Measurements from ENCODE around the gene CORO7.

Gene CORO7

DNA sequence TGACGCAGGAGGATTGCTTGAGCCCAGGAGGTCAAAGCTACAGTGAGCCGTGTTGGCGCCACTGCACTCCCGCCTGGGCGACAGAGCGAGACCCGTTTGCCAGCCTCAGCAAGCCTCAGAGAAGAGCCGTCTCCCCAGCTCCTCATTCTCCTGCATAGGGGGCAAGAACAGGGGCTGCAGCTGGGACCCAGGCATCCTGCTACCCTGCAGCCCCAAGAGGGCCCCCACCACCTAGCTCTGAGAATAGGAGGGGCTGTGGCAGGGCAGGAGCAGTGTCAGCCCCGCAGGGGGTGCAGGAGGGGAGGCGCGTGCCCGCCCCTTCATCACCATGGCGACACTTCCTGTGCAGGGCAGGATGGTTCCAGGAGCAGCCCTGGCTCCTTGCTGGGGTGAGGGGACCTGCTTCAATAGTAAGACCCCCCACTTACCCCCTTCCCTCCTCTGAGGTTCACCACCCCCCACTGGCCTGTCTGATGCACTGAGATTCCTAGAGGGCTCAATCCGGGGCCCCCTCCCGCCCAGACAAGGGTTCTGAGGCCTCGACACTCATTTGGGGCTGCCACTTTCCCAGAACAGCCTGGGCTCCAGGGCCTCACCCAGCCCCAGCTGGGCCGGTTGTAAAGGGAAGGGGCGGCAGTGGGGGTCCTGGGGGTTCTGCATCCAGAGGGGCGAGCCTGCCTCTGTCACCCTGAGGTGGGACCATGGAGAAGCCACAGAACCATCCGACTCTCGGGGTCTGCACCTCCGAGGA lies 24.6 kb downstream of the CORO7 start:
- TF ChIP-seq, protein P1, sequence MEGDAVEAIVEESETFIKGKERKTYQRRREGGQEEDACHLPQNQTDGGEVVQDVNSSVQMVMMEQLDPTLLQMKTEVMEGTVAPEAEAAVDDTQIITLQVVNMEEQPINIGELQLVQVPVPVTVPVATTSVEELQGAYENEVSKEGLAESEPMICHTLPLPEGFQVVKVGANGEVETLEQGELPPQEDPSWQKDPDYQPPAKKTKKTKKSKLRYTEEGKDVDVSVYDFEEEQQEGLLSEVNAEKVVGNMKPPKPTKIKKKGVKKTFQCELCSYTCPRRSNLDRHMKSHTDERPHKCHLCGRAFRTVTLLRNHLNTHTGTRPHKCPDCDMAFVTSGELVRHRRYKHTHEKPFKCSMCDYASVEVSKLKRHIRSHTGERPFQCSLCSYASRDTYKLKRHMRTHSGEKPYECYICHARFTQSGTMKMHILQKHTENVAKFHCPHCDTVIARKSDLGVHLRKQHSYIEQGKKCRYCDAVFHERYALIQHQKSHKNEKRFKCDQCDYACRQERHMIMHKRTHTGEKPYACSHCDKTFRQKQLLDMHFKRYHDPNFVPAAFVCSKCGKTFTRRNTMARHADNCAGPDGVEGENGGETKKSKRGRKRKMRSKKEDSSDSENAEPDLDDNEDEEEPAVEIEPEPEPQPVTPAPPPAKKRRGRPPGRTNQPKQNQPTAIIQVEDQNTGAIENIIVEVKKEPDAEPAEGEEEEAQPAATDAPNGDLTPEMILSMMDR (IDR thresholded peaks at IDR 0.05; ENCODE audit: borderline replicate concordance, insufficient read depth, low read depth, low read length) = no peak
- no peak overlapping the region for H3K4me3 ChIP-seq (ENCODE audit: low read depth, low read length)

DNA sequence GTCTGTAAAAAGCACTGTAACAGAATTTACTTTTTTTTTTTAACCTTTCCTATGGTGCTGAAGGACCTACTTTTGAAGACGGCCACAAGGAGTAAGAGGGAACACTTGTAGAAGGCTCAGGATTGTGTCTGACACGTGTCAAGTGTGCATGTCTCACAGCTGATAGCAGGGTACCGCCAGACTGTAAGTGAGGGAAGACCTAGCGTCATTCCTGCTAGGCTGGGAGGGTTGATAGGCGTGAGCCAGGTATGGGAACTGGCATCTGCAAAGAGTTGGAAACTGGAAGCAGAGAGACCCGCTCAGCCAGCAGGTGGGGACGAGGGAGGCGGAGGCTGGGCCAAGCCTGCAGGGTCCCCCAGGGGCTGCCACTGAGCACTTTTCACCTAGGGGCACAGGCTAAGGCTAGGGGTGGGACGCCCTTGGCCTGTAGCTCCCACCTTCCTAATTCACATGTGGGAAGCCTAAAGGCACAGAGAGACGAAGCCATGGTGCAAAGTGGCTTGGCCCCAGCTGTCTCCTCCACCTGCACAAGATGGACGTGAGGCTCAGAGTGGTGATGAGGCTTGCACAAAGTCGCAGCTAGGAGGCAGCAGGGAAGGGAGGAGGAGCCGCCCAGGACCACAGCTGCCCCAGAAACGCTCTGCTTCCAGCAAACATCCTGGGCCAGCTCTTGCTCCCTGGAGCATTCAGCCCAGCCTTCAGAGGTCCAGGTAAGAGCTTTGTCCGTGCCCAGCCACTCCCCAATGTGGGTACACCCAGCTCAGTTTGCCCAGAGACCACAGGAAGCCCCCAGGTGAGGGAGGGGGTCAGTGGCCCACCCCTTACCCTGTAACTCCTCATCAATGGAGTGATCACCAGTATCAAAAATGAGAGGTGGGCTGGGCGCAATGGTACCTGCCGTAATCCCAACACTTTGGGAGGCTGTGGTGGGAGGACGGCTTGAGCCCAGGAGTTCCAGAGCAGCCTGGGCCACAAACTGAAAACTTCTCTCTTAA lies 25.8 kb downstream of the CORO7 start:
- no peak overlapping the region for H3K4me3 ChIP-seq (ENCODE audit: low read depth, low read length)
- TF ChIP-seq, protein P1 (IDR thresholded peaks at IDR 0.05; ENCODE audit: borderline replicate concordance, insufficient read depth, low read depth, low read length) = no peak

DNA sequence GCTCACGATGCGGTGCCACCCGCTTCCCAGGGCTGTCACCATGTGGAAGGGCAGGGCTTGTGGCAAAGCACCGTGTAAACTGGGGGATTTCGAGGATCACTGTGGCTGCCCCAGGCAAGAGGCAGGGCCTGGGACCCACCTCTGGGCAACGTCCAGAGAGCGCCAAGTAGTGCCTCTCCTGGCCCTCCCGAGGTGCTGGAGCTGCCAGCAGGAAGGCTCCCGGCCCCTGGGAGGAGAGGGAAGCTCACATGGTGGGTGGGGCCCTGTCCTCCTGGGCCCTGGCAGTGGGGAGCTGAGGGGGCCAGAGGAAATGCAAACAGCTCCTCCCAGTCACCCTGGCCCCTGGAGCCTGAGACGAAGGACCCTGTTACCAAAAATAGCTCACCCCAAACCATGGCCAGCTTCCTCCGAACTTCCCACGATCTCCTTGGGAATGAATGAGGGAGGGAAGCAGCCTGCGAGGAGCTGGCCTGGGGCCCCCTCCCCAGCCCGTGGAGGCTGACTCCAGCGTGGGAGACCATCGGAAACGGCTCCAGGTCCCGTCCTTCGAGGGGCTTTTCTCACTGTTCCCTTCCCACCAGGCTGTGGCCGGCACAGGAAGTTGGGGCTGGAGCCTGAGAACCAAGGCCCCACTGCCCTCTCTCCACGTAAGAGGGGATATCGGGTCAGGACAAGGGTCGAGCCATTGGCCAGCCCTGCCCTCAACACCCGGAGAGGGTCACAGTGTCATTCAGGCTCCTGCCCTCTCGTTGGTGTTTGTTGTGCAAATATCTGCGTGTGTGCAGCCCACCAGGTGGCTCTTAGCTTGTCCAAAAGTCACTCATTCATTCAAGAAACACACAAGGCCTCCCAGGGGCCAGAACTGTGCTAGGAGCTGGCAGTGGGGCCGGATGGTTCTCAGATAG lies 27.1 kb downstream of the CORO7 start:
- TF ChIP-seq, protein P1 (IDR thresholded peaks at IDR 0.05; ENCODE audit: borderline replicate concordance, insufficient read depth, low read depth, low read length) = no peak
- no peak overlapping the region for H3K4me3 ChIP-seq (ENCODE audit: low read depth, low read length)

DNA sequence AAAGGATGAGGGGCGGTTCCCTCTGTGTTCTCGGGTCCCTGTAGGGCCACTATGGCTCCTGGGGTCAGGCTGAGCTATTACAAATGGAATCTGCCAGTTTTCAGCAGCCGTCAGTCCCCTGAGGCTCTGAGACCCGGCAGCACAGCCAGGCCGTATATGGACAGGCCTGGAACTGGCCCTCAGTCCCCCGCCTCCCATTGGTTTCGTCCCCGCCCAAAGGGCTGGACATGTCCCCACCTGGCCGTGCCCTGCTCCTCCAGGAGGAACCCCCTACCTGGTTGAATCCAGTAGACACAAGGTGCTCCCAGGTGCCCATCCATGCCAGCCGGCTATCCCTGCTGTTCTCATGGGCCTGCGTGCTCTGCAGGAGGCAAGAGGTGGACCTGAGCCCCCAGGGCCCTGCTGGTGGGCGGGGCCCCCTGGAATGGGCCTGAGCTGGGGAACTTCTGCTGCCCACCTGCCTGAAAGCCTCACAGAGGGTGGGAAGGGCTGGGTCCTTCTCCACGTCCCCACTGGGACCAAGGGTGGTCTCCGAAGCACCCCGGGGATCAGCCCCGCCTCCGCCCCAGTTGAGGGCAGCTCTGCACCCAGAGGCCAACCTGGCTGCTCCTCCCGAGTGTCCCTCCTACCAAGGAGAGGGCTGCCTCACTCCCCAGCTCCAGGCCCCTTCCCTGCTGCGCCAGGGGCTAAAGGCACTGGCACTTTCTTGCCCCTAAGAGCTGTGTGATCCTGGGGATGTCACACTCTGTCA lies 27.9 kb downstream of the CORO7 start:
- TF ChIP-seq, protein P1 (IDR thresholded peaks at IDR 0.05; ENCODE audit: borderline replicate concordance, insufficient read depth, low read depth, low read length) = no peak
- no peak overlapping the region for H3K4me3 ChIP-seq (ENCODE audit: low read depth, low read length)

DNA sequence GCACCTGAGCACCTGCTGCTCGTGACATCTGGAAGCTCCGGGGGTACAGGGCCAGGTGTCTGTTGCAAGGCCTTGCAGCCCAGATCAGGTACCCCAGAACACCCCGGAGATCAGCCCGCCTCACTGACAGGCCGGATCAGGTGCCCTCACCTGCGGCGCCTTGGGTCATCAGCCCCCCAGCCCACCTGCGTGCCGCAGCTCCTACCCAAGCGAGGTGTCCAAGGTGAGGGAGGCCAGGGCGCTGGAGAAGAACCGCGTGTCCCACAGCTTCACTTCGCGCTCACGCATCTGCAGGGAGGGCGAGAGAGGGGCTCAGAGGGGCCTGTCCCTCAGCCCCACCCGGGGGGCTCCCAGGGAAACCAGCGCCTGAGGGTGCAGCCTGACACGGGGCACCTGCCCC lies 28.6 kb downstream of the CORO7 start:
- TF ChIP-seq, protein P1 (IDR thresholded peaks at IDR 0.05; ENCODE audit: borderline replicate concordance, insufficient read depth, low read depth, low read length) = no peak
- H3K4me3 ChIP-seq (ENCODE audit: low read depth, low read length) = no peak overlapping the region

DNA sequence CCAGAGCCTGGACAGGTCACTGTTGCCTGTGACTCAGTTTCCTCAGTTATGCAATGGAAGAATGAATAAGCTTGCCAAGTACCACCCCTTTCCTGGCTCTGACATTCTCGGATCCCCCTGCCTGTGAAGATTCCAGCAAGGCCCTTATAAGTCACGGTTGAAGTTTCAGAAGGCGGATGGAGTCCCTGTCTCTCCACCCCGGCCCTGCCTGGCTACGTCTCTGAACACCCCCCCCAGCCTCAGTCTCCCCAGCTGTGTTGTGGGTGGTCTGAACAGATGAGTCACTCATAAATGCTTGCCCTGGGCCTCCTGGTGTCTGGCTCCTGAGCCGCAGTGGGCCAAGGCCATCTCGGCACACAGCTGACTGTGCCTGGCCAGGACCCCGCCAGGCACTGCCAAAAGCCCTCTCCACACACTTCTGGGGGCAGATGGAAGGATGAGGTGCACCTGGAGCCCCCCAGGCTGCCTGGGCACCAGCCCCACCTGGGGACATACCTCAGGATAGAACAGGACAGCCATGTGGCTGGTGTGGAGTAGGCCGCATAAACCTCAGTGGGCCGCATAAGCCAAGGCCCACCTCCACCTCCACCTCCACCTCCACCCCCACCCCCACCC lies 29.3 kb downstream of the CORO7 start:
- TF ChIP-seq, protein P1 (IDR thresholded peaks at IDR 0.05; ENCODE audit: borderline replicate concordance, insufficient read depth, low read depth, low read length) = no peak
- H3K4me3 ChIP-seq (ENCODE audit: low read depth, low read length) = no peak overlapping the region

Measured in GM12875 (cell line).